Esophagus muscularis mucosa (tissue), 4 donors: ENCODE results near the gene SND1. TPM values are rescaled to one million over a fixed set of nuclear protein-coding genes. Genes with fewer than 3 reads are reported as not detected.
A peak's percentile ranks its signal among the peaks of the same experiment; 100 is the strongest.

ENCODE experiments used
- DNase-seq: peaks from one replicate; pipeline ENCODE4 v3.0.0-alpha.2; 2017; ENCODE audit errors: extremely low spot score
- H3K27ac ChIP-seq, 4 donors: fragments of 200-600 bp; sonication (generic); replicated peaks in 1 of 4; 1 replicate in 3 of 4; 2 replicates in 1 of 4; pipeline ENCODE4 v1.5.1; 2016 to 2019; ENCODE audit warnings: mild to moderate bottlenecking in 1 of 4
- H3K27me3 ChIP-seq, 4 donors: fragments of 200-600 bp; sonication (generic); one replicate each; pipeline versions ENCODE4 v1.5.1 to v1.6.0; 2016 to 2019
- H3K36me3 ChIP-seq, 4 donors: fragments of 200-600 bp; sonication (generic); one replicate each; pipeline ENCODE4 v1.5.1; 2016 to 2019
- H3K4me1 ChIP-seq, 4 donors: fragments of 200-600 bp; sonication (generic); one replicate each; pipeline ENCODE4 v1.5.1; 2016 to 2019
- H3K4me3 ChIP-seq, 4 donors: fragments of 200-600 bp; sonication (generic); 1 replicate in 2 of 4; 2 replicates in 2 of 4; pipeline ENCODE4 v1.5.1; 2016 to 2019; ENCODE audit warnings: mild to moderate bottlenecking in 4 of 4, moderate library complexity in 1 of 4
- H3K9me3 ChIP-seq, 4 donors: fragments of 200-600 bp; sonication (generic); 1 replicate in 3 of 4; 2 replicates in 1 of 4; pipeline ENCODE4 v1.5.1; 2016 to 2019
- EP300 ChIP-seq: sonication (generic); formaldehyde crosslinking; IDR thresholded peaks from one replicate; pipeline ENCODE4 v1.6.1; 2017; ENCODE audit warnings: antibody characterized with exemption
- POLR2A ChIP-seq: fragments of 450-650 bp; IDR thresholded peaks from one replicate; pipeline ENCODE4 v1.6.1; 2017; ENCODE audit warnings: antibody characterized with exemption, moderate library complexity, mild to moderate bottlenecking, low read depth
- POLR2AphosphoS5 ChIP-seq, 2 donors: sonication (generic); formaldehyde crosslinking; IDR thresholded peaks; one replicate each; pipeline ENCODE4 v1.6.1; 2017; ENCODE audit warnings: antibody characterized with exemption in 2 of 2
- WGBS: methylation state at CpG from one replicate; pipeline ENCODE4 v1.1.5; 2018; 5-methylcytosine and 5-hydroxymethylcytosine counted together
- intact Hi-C: fragments of 100-400 bp; cut with DNase I; formaldehyde crosslinking; loops from one replicate; pipeline ENCODE4 v1.15.1; 2023
- total RNA-seq, 4 donors: library from RNA; depleted of rRNA; stranded (reverse); fragments of >200 nt; gene quantifications; one replicate each; pipeline versions ENCODE4 v1.1.0 to v1.2.1, GENCODE V29; 2016
- TF ChIP-seq, protein P1 (sequence below), 3 experiments: fragments of 200-600 bp in 2 of 3; fragments of 450-650 bp in 1 of 3; sonication (generic) in 2 of 3; IDR thresholded peaks; one replicate each; pipeline ENCODE4 v1.5.1; 2017 to 2019; ENCODE audit warnings: antibody characterized with exemption in 3 of 3, mild to moderate bottlenecking in 2 of 3, moderate library complexity in 1 of 3

SND1 gene
- total RNA-seq, 4 donors from 2014 or later: 71.4 to 91.2 (median 81.3) TPM

DNA sequence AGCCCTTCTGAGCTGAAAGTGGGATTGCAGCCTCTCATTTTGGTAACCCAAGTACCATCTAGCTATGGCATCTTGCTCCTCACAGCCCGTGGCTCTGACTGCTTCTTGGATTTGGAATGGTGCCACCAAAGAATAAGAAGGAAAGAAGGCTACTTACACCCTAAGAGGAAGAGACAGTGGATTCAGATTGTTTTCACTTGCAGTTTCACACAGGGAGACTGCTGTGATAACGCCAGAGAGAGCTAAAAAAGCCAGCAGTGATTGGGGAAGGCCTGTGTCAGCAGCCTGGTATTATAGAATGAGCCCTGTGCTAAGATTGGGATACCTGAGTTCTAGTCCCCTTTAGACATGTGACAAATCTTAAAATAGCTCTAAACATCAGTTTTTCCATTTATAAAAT is 382.8 kb downstream of the SND1 start:
- intact Hi-C loops: no loop called here
- peaks cover 0 to 13% (median 0%) of the 10 kb centered on the region in 4 donors for H3K27me3 ChIP-seq
- WGBS: 73% methylated on average over 2 of the region's 2 CpGs

GRCh38 chr7:128035712-128036111 is 383.7 kb downstream of the SND1 start:
- no peak for TF ChIP-seq POLR2A
- TF ChIP-seq, protein P1, sequence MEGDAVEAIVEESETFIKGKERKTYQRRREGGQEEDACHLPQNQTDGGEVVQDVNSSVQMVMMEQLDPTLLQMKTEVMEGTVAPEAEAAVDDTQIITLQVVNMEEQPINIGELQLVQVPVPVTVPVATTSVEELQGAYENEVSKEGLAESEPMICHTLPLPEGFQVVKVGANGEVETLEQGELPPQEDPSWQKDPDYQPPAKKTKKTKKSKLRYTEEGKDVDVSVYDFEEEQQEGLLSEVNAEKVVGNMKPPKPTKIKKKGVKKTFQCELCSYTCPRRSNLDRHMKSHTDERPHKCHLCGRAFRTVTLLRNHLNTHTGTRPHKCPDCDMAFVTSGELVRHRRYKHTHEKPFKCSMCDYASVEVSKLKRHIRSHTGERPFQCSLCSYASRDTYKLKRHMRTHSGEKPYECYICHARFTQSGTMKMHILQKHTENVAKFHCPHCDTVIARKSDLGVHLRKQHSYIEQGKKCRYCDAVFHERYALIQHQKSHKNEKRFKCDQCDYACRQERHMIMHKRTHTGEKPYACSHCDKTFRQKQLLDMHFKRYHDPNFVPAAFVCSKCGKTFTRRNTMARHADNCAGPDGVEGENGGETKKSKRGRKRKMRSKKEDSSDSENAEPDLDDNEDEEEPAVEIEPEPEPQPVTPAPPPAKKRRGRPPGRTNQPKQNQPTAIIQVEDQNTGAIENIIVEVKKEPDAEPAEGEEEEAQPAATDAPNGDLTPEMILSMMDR (IDR thresholded peaks at IDR 0.05): peak in 1 of 3 experiments; percentile 20
- no peak for TF ChIP-seq POLR2AphosphoS5 (IDR thresholded peaks at IDR 0.05)
- Histone ChIP-seq H3K4me1 (peaks cover 11 to 23% (median 21%) of the 10 kb centered on the region in 4 donors), H3K27ac (no peak overlapping the region), H3K4me3 (no peak overlapping the region), H3K36me3 (no peaks in the 10 kb centered on the region), H3K9me3 (no peaks in the 10 kb centered on the region), H3K27me3 (peaks cover 0 to 13% (median 0%) of the 10 kb centered on the region in 4 donors)
- WGBS: 86% methylated on average over 3 of the region's 3 CpGs
- DNase-seq: no peak
- intact Hi-C loops: no loop called here

More for the DNA sequence above, 382.8 kb downstream of the SND1 start:
- Histone ChIP-seq H3K4me1 (peaks cover 16 to 32% (median 28%) of the 10 kb centered on the region in 4 donors), H3K9me3 (no peaks in the 10 kb centered on the region), H3K36me3 (no peaks in the 10 kb centered on the region), H3K4me3 (no peak overlapping the region), H3K27ac (no peak overlapping the region)
- no peak for DNase-seq
- no peak for TF ChIP-seq POLR2A
- TF ChIP-seq, protein P1 (IDR thresholded peaks at IDR 0.05): no peak
- no peak for TF ChIP-seq EP300
- TF ChIP-seq POLR2AphosphoS5 (IDR thresholded peaks at IDR 0.05): no peak

GRCh38 chr7:128036226-128036940 is 384.4 kb downstream of the SND1 start:
- H3K36me3 ChIP-seq: no peaks in the 10 kb centered on the region
- 86% methylated on average over 4 of the region's 4 CpGs for WGBS
- H3K4me1 ChIP-seq: peaks cover 7 to 23% (median 21%) of the 10 kb centered on the region in 4 donors
- no peak for DNase-seq
- no peak for TF ChIP-seq EP300
- TF ChIP-seq, protein P1 (IDR thresholded peaks at IDR 0.05): no peak
- H3K27ac ChIP-seq: no peak overlapping the region
- no peak overlapping the region for H3K4me3 ChIP-seq
- intact Hi-C loops: no loop called here
- no peaks in the 10 kb centered on the region for H3K9me3 ChIP-seq
- peaks cover 0 to 13% (median 0%) of the 10 kb centered on the region in 4 donors for H3K27me3 ChIP-seq

DNA sequence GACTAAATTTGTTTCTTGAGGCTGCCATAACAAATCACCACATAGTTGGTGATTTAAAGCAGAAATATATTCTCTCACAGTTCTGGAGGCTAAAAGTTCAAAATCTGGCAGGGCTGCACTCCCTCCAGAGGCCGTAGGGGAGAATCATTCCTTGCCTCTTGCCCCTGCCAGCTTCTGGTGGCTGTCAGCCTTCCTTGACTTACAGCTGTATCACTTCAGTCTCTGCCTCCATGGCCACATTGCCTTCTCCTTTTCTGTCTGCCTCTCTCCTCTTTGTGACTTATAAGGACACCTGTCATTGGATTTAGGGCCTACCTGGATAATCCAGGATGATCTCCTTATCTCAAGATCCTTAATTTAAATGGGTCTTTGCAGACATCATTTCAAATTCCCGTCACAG is 385.1 kb downstream of the SND1 start:
- peaks cover 0 to 10% (median 0%) of the 10 kb centered on the region in 4 donors for H3K27me3 ChIP-seq
- no peak overlapping the region for H3K4me3 ChIP-seq
- peaks cover 7 to 19% (median 17%) of the 10 kb centered on the region in 4 donors for H3K4me1 ChIP-seq
- no peak overlapping the region for H3K27ac ChIP-seq
- DNase-seq: no peak
- H3K9me3 ChIP-seq: no peaks in the 10 kb centered on the region
- intact Hi-C loops: no loop called here
- no peaks in the 10 kb centered on the region for H3K36me3 ChIP-seq
- WGBS: 97% methylated on average over 2 of the region's 2 CpGs
- TF ChIP-seq POLR2A (no peak), POLR2AphosphoS5 (IDR thresholded peaks at IDR 0.05) (no peak), EP300 (no peak)
- TF ChIP-seq, protein P1 (IDR thresholded peaks at IDR 0.05): no peak
